A673 (cell line): ENCODE data around the gene ZFP62. TPM values are rescaled to one million over a fixed set of nuclear protein-coding genes. Genes with fewer than 3 reads are reported as not detected.

Experiments
- BruUV-seq: library from RNA; stranded (reverse); fragments of 400-500 nt; replicated peaks from 2 replicates; lab custom pipeline; 2021; lab: Mats Ljungman, UMichigan
- CTCF ChIA-PET: fragments of 300-600 bp; sonication (Branson Sonifier 250); formaldehyde crosslinking; loops from one replicate; lab custom pipeline; 2022; ENCODE audit warnings: antibody characterized with exemption; lab: Charles Lee
- POLR2A ChIA-PET: fragments of 300-600 bp; sonication (Branson Sonifier 250); formaldehyde crosslinking; loops from one replicate; lab custom pipeline; 2022; ENCODE audit warnings: antibody characterized with exemption; ENCODE audit not compliant: low non-redundant PET; lab: Charles Lee
- DNase-seq: peaks from one replicate; pipeline ENCODE4 v3.0.0-alpha.2; 2015; ENCODE audit warnings: low spot score
- H3K27ac ChIP-seq: fragments of 200-600 bp; sonication (generic); 2 replicates; pipeline ENCODE4 v1.5.1; 2016; ENCODE audit warnings: mixed run types, low read depth, mild to moderate bottlenecking, mixed read lengths, antibody characterized with exemption, low read length; ENCODE audit not compliant: poor library complexity, severe bottlenecking
- H3K27me3 ChIP-seq: fragments of 200-600 bp; sonication (generic); replicated peaks from 2 replicates; pipeline ENCODE4 v1.6.1; 2017; ENCODE audit warnings: mixed run types, low read depth, mild to moderate bottlenecking, mixed read lengths, antibody characterized with exemption, low read length; ENCODE audit not compliant: insufficient read depth, poor library complexity
- H3K36me3 ChIP-seq: fragments of 200-600 bp; sonication (generic); 2 replicates; pipeline ENCODE4 v1.6.1; 2016; ENCODE audit warnings: mixed run types, mild to moderate bottlenecking, mixed read lengths, antibody characterized with exemption, low read length; ENCODE audit not compliant: insufficient read depth, poor library complexity, severe bottlenecking
- H3K4me1 ChIP-seq: fragments of 200-600 bp; sonication (generic); 2 replicates; pipeline ENCODE4 v1.6.1; 2017; ENCODE audit warnings: mixed run types, mild to moderate bottlenecking, mixed read lengths, antibody characterized with exemption, low read length; ENCODE audit not compliant: insufficient read depth, poor library complexity, severe bottlenecking
- H3K4me3 ChIP-seq: fragments of 200-600 bp; sonication (generic); 2 replicates; pipeline ENCODE4 v1.5.1; 2016; ENCODE audit warnings: low read depth, mixed run types, mild to moderate bottlenecking, mixed read lengths, low read length; ENCODE audit not compliant: poor library complexity, severe bottlenecking
- H3K9me3 ChIP-seq: fragments of 200-600 bp; sonication (generic); 2 replicates; pipeline ENCODE4 v1.6.1; 2016; ENCODE audit warnings: mixed run types, low read depth, mild to moderate bottlenecking, mixed read lengths, antibody characterized with exemption, low read length; ENCODE audit not compliant: poor library complexity, severe bottlenecking
- EZH2 ChIP-seq: fragments of 200-600 bp; sonication (generic); IDR thresholded peaks from 2 replicates; pipeline ENCODE4 v1.6.1; 2017; ENCODE audit warnings: borderline replicate concordance, low read depth, mild to moderate bottlenecking, mixed read lengths, antibody characterized with exemption, low read length; ENCODE audit not compliant: poor library complexity, severe bottlenecking
- intact Hi-C: fragments of 100-400 bp; cut with micrococcal nuclease; formaldehyde crosslinking; loops from one replicate; pipeline ENCODE4 v1.10.0; 2022; ENCODE audit not compliant: unreplicated experiment
- total RNA-seq: library from RNA; stranded (reverse); gene quantifications from 2 replicates; pipeline ENCODE4 v1.2.3, GENCODE V29; 2021
- TF ChIP-seq, protein P1 (sequence below): fragments of 300-800, 200-600 bp; sonication (generic); conservative IDR thresholded peaks from 2 replicates; pipeline ENCODE4 v1.5.1; 2017; ENCODE audit warnings: low read depth, mild to moderate bottlenecking, antibody characterized with exemption, low read length, moderate library complexity, mixed read lengths

The ZFP62 gene
- total RNA-seq, 1 experiment from 2014 or later, result 28.7 TPM

DNA sequence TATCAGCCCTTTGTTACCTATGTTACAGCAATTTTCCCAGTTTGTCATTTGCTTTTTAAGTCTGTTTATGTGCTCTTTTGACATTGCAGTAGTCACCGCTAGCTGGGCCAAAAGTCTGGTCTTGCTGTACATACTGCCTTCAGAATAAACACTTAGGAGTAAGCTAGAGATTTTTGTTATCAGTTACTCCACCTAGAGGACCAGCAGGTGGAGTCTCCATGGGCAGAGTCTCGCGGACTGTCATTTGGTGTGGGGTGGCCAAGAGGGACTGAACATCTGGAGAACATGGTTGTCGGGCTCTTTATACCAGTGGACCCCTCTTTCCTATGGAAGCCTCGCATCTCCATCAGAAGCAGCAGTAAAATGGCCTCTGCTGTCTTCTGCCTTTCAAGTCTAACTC lies 47.7 kb downstream of the ZFP62 start:
- intact Hi-C loops, result no loop called here
- ChIA-PET CTCF (no interaction called here), POLR2A (no interaction called here)
- TF ChIP-seq, protein P1, sequence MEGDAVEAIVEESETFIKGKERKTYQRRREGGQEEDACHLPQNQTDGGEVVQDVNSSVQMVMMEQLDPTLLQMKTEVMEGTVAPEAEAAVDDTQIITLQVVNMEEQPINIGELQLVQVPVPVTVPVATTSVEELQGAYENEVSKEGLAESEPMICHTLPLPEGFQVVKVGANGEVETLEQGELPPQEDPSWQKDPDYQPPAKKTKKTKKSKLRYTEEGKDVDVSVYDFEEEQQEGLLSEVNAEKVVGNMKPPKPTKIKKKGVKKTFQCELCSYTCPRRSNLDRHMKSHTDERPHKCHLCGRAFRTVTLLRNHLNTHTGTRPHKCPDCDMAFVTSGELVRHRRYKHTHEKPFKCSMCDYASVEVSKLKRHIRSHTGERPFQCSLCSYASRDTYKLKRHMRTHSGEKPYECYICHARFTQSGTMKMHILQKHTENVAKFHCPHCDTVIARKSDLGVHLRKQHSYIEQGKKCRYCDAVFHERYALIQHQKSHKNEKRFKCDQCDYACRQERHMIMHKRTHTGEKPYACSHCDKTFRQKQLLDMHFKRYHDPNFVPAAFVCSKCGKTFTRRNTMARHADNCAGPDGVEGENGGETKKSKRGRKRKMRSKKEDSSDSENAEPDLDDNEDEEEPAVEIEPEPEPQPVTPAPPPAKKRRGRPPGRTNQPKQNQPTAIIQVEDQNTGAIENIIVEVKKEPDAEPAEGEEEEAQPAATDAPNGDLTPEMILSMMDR, result no peak
- TF ChIP-seq EZH2, result no peak
- no TSS peak for BruUV-seq
- H3K36me3 ChIP-seq, result no peaks in the 10 kb centered on the region
- H3K4me3 ChIP-seq, result no peak overlapping the region
- H3K27ac ChIP-seq, result no peak overlapping the region
- DNase-seq, result no peak
- peaks cover 12% of the 10 kb centered on the region for H3K4me1 ChIP-seq
- no peaks in the 10 kb centered on the region for H3K27me3 ChIP-seq
- no peaks in the 10 kb centered on the region for H3K9me3 ChIP-seq

DNA sequence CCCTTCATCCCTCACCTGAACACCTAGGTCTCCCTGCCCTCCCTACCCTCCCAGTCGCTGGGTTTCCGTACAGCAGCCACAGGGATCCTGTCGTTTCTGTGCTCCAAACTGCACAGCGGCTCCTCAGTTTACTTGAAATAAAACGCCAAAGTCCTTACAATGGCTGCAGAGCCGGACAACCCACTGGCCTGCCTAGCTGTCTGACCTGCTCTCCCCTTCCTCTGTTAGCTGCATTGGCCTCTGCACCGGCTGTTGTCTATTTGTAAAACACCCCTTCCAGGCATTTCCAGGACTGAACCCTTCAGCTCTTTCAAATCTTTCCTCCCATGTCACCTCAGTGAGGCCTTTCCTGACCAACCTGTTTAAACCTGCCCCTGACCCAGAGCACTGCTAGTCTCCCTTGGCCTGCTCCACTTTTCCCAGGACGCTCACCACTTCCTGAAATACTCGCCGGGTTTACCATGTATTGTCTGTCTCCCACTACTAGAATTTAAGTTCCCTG lies 49.4 kb downstream of the ZFP62 start:
- no peak overlapping the region for H3K27ac ChIP-seq
- H3K4me3 ChIP-seq, result no peak overlapping the region
- no peak for DNase-seq
- no TSS peak for BruUV-seq
- peaks cover 4% of the 10 kb centered on the region for H3K4me1 ChIP-seq
- ChIA-PET CTCF (no interaction called here), POLR2A (no interaction called here)
- no peak for TF ChIP-seq EZH2
- TF ChIP-seq, protein P1, result no peak
- no peaks in the 10 kb centered on the region for H3K9me3 ChIP-seq
- no peaks in the 10 kb centered on the region for H3K27me3 ChIP-seq
- no peaks in the 10 kb centered on the region for H3K36me3 ChIP-seq
- intact Hi-C loops, result no loop called here

DNA sequence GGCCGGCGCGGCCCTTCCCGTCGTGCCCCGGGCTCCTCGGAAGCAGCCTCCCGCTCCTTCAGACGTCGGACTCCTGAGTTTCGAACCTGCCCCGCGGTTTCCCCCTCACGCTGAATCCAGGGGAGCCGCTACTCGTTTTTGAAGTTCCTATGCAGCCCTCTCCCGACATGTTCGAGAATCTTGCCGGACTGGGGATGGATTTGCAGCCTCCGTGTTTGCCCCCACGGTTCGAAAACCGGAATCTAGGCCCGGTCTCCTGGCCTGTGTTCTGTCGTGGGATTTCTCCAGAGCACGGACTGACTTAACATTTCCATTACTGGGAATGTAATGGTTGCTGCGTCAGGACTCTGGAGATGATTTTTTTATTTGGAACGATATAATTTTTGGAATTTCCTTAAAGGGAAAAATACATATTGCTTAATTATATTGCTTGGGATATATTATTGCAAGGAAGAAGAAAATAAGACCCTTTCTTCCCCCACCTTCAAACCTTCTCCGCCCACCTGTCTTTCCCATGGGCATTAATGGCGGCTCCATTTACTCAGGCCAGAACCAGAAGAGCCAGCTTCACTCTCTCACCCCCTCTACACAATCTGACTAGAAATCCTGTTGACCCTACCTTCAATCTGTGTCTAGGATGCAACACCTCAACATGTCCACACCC lies 50.0 kb downstream of the ZFP62 start:
- H3K27me3 ChIP-seq, result no peaks in the 10 kb centered on the region
- peak overlapping the region; percentile 59 for H3K4me3 ChIP-seq
- ChIA-PET POLR2A (interaction anchor here (0.5 kb wide), 1 partner anchor 159 kb away, joined by 5 read pairs; no protein-coding TSS in a partner anchor), CTCF (interaction anchor here (0.6 kb wide), 1 partner anchor 25 kb away, joined by 4 read pairs; no protein-coding TSS in a partner anchor)
- H3K4me1 ChIP-seq, result peaks cover 4% of the 10 kb centered on the region
- TSS peak; percentile 66 for BruUV-seq
- TF ChIP-seq, protein P1, result no peak
- TF ChIP-seq EZH2, result no peak
- intact Hi-C loops, result no loop called here
- peak overlapping the region; percentile 99 for H3K27ac ChIP-seq
- no peaks in the 10 kb centered on the region for H3K9me3 ChIP-seq
- DNase-seq, result peak; percentile 49
- H3K36me3 ChIP-seq, result no peaks in the 10 kb centered on the region
